HepG2 (cell line): ENCODE results near the gene ABCC10. TPM values are rescaled to one million over a fixed set of nuclear protein-coding genes. Genes with fewer than 3 reads are reported as not detected.

Experiments
- DNMT3B ChIP-seq: conservative IDR thresholded peaks from 2 replicates; pipeline ENCODE4 v1.6.1; 2016; ENCODE audit warnings: missing biosample characterization, control low read depth
- FOXA1 ChIP-seq, 2 experiments: fragments of 450-650 bp in 1 of 2; sonication (generic) in 1 of 2; formaldehyde crosslinking in 1 of 2; IDR thresholded peaks; 2 replicates each; pipeline versions ENCODE4 v1.4.0 to v1.6.1; 2016 to 2020; ENCODE audit warnings: missing genetic modification reagents in 1 of 2
- GPN1 ChIP-seq: sonication (generic); formaldehyde crosslinking; IDR thresholded peaks from 2 replicates; pipeline ENCODE4 v1.5.1; 2020; ENCODE audit warnings: missing genetic modification reagents, borderline replicate concordance
- HMG20A ChIP-seq: IDR thresholded peaks from 2 replicates; pipeline ENCODE4 v1.6.1; 2016; ENCODE audit warnings: borderline replicate concordance
- NFATC3 ChIP-seq: sonication (generic); formaldehyde crosslinking; IDR thresholded peaks from 2 replicates; pipeline ENCODE4 v1.5.1; 2020; ENCODE audit warnings: mild to moderate bottlenecking, missing genetic modification reagents
- NR2C2 ChIP-seq: sonication (generic); formaldehyde crosslinking; IDR thresholded peaks from 2 replicates; pipeline ENCODE4 v1.4.0; 2020; ENCODE audit warnings: missing genetic modification reagents, mild to moderate bottlenecking, moderate library complexity, borderline replicate concordance
- RAD21 ChIP-seq: fragments of 450-650 bp; formaldehyde crosslinking; IDR thresholded peaks from 2 replicates; pipeline ENCODE4 v1.5.0; 2020; ENCODE audit warnings: mild to moderate bottlenecking
- REL ChIP-seq: sonication (generic); formaldehyde crosslinking; conservative IDR thresholded peaks from 2 replicates; pipeline ENCODE4 v1.8.0; 2022; ENCODE audit warnings: mild to moderate bottlenecking, missing genetic modification reagents, moderate library complexity
- SALL2 ChIP-seq: sonication (generic); formaldehyde crosslinking; IDR thresholded peaks from 2 replicates; pipeline ENCODE4 v1.8.1; 2023; ENCODE audit warnings: mild to moderate bottlenecking, missing genetic modification reagents, inconsistent platforms
- ZNF20 ChIP-seq: sonication (generic); formaldehyde crosslinking; IDR thresholded peaks from 2 replicates; pipeline ENCODE4 v1.4.0; 2020; ENCODE audit warnings: mild to moderate bottlenecking, moderate library complexity, missing genetic modification reagents
- ZNF367 ChIP-seq: sonication (generic); formaldehyde crosslinking; IDR thresholded peaks from 2 replicates; pipeline ENCODE4 v1.4.0; 2020; ENCODE audit warnings: missing genetic modification reagents, borderline replicate concordance
- ZNF546 ChIP-seq: sonication (generic); formaldehyde crosslinking; conservative IDR thresholded peaks from 2 replicates; pipeline ENCODE4 v1.8.1; 2023; ENCODE audit warnings: mild to moderate bottlenecking, missing genetic modification reagents
- ZNF569 ChIP-seq: sonication (generic); formaldehyde crosslinking; IDR thresholded peaks from 2 replicates; pipeline ENCODE4 v1.5.0; 2020; ENCODE audit warnings: mild to moderate bottlenecking, missing genetic modification reagents, moderate library complexity, borderline replicate concordance
- ZNF749 ChIP-seq: sonication (generic); formaldehyde crosslinking; IDR thresholded peaks from 2 replicates; pipeline ENCODE4 v1.8.0; 2022; ENCODE audit warnings: mild to moderate bottlenecking, missing genetic modification reagents, moderate library complexity, borderline replicate concordance
- polyA plus RNA-seq, 8 experiments: library from polyadenylated mRNA; depleted of rRNA in 3 of 8; stranded (reverse) in 7 of 8; unstranded in 1 of 8; fragments of >200 nt; fragmentation: Illumina TruSeq in 4 of 8; extraction: Trizol in 4 of 8; gene quantifications; 2 replicates each; pipeline versions ENCODE4 v1.2.1 to v1.2.3, GENCODE V29; 2011 to 2016; ENCODE audit warnings: low read depth in 4 of 8, missing spikeins in 1 of 8, mixed read lengths in 1 of 8; ENCODE audit not compliant: insufficient read depth in 1 of 8
- total RNA-seq, 5 experiments: library from RNA; depleted of rRNA; stranded (reverse); fragments of >200 nt; fragmentation: Illumina TruSeq; extraction: Trizol; gene quantifications; 2 replicates each; pipeline ENCODE4 v1.2.3, GENCODE V29; 2016; ENCODE audit warnings: low read depth in 1 of 5
- TF ChIP-seq, protein P1 (sequence below): sonication (generic); formaldehyde crosslinking; IDR thresholded peaks from 2 replicates; pipeline ENCODE4; 2020; ENCODE audit warnings: missing genetic modification reagents, mild to moderate bottlenecking, borderline replicate concordance
- TF ChIP-seq, protein P2 (sequence below): sonication (generic); formaldehyde crosslinking; IDR thresholded peaks from 2 replicates; pipeline ENCODE4 v1.8.1; 2023; ENCODE audit warnings: missing genetic modification reagents, mild to moderate bottlenecking, borderline replicate concordance
- TF ChIP-seq, protein P3 (sequence below): sonication (generic); formaldehyde crosslinking; IDR thresholded peaks from 2 replicates; pipeline ENCODE4 v1.8.0; 2023; ENCODE audit warnings: mild to moderate bottlenecking, missing genetic modification reagents
- TF ChIP-seq, protein P4 (sequence below): sonication (generic); formaldehyde crosslinking; IDR thresholded peaks from 2 replicates; pipeline ENCODE4 v1.8.1; 2023; ENCODE audit warnings: mild to moderate bottlenecking, missing genetic modification reagents, borderline replicate concordance
- TF ChIP-seq, protein P5 (sequence below): IDR thresholded peaks from 2 replicates; pipeline ENCODE4 v1.6.1; 2016; ENCODE audit warnings: mild to moderate bottlenecking
- TF ChIP-seq, protein P6 (sequence below): sonication (generic); formaldehyde crosslinking; IDR thresholded peaks from 2 replicates; pipeline ENCODE4 v1.5.1; 2020; ENCODE audit warnings: missing genetic modification reagents, mild to moderate bottlenecking, borderline replicate concordance
- TF ChIP-seq, protein P7 (sequence below): sonication (generic); formaldehyde crosslinking; IDR thresholded peaks from 2 replicates; pipeline ENCODE4 v1.8.1; 2022; ENCODE audit warnings: mild to moderate bottlenecking, missing genetic modification reagents

The ABCC10 gene
- total and polyA plus RNA-seq, 2 of the 13 experiments (the other 11 are each of a cell fraction or from before 2014, with no cell fraction given), result 16.0 to 24.3 TPM

DNA sequence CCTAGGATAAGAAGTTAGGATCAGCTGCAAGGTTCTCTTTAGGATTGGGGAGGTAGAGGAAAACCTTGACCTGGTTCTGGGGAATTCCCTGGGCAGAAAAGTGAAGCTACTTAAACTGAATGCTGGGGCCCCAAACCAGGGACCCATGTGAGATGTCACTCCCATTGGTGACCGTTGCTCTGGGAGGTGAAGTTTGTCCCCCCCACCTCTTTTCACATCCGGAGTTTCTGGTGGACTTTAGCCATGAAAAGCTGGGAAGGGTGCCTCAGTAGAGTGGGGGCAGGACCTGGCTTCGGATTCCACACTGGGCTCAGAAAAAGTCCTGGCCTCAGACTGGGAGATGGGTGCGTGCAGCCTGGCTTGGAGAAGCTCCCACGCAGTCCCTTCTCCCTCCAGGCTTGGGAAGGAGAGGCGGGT, 63.2 kb downstream of the ABCC10 start (continued):
- TF ChIP-seq NFATC3 (no peak), ZNF749 (CRISPR knock-in tag) (no peak), GPN1 (no peak), NR2C2 (CRISPR knock-in tag) (no peak; the same call in 1 of the 2 replicates), REL (CRISPR knock-in tag) (no peak), FOXA1 (IDR thresholded peaks at IDR 0.05) (no peak), FOXA1 (CRISPR knock-in tag; IDR thresholded peaks at IDR 0.05) (no peak), ZNF546 (CRISPR knock-in tag) (no peak), HMG20A (CRISPR knock-in tag) (peak; percentile 75; the same call in 1 of the 2 replicates), RAD21 (CRISPR knock-in tag) (0 out of 2 replicates have a peak, but pooled peaks have one; percentile 30), ZNF569 (CRISPR knock-in tag) (no peak), ZNF367 (CRISPR knock-in tag) (no peak), SALL2 (CRISPR knock-in tag) (no peak), DNMT3B (CRISPR knock-in tag) (no peak), ZNF20 (CRISPR knock-in tag) (no peak)
- TF ChIP-seq, protein P1, sequence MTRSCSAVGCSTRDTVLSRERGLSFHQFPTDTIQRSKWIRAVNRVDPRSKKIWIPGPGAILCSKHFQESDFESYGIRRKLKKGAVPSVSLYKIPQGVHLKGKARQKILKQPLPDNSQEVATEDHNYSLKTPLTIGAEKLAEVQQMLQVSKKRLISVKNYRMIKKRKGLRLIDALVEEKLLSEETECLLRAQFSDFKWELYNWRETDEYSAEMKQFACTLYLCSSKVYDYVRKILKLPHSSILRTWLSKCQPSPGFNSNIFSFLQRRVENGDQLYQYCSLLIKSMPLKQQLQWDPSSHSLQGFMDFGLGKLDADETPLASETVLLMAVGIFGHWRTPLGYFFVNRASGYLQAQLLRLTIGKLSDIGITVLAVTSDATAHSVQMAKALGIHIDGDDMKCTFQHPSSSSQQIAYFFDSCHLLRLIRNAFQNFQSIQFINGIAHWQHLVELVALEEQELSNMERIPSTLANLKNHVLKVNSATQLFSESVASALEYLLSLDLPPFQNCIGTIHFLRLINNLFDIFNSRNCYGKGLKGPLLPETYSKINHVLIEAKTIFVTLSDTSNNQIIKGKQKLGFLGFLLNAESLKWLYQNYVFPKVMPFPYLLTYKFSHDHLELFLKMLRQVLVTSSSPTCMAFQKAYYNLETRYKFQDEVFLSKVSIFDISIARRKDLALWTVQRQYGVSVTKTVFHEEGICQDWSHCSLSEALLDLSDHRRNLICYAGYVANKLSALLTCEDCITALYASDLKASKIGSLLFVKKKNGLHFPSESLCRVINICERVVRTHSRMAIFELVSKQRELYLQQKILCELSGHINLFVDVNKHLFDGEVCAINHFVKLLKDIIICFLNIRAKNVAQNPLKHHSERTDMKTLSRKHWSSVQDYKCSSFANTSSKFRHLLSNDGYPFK (CRISPR knock-in tag), result no peak
- TF ChIP-seq, protein P2, sequence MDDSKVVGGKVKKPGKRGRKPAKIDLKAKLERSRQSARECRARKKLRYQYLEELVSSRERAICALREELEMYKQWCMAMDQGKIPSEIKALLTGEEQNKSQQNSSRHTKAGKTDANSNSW, result no peak
- TF ChIP-seq, protein P3, sequence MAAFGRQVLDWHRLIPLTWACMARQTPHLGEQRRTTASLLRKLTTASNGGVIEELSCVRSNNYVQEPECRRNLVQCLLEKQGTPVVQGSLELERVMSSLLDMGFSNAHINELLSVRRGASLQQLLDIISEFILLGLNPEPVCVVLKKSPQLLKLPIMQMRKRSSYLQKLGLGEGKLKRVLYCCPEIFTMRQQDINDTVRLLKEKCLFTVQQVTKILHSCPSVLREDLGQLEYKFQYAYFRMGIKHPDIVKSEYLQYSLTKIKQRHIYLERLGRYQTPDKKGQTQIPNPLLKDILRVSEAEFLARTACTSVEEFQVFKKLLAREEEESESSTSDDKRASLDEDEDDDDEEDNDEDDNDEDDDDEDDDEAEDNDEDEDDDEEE (CRISPR knock-in tag), result 0 out of 2 replicates have a peak, but pooled peaks have one; percentile 25
- TF ChIP-seq, protein P4, sequence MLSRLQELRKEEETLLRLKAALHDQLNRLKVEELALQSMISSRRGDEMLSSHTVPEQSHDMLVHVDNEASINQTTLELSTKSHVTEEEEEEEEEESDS, result no peak
- TF ChIP-seq, protein P5, sequence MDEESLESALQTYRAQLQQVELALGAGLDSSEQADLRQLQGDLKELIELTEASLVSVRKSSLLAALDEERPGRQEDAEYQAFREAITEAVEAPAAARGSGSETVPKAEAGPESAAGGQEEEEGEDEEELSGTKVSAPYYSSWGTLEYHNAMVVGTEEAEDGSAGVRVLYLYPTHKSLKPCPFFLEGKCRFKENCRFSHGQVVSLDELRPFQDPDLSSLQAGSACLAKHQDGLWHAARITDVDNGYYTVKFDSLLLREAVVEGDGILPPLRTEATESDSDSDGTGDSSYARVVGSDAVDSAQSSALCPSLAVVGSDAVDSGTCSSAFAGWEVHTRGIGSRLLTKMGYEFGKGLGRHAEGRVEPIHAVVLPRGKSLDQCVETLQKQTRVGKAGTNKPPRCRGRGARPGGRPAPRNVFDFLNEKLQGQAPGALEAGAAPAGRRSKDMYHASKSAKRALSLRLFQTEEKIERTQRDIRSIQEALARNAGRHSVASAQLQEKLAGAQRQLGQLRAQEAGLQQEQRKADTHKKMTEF (CRISPR knock-in tag), result peak; percentile 94
- TF ChIP-seq, protein P6, sequence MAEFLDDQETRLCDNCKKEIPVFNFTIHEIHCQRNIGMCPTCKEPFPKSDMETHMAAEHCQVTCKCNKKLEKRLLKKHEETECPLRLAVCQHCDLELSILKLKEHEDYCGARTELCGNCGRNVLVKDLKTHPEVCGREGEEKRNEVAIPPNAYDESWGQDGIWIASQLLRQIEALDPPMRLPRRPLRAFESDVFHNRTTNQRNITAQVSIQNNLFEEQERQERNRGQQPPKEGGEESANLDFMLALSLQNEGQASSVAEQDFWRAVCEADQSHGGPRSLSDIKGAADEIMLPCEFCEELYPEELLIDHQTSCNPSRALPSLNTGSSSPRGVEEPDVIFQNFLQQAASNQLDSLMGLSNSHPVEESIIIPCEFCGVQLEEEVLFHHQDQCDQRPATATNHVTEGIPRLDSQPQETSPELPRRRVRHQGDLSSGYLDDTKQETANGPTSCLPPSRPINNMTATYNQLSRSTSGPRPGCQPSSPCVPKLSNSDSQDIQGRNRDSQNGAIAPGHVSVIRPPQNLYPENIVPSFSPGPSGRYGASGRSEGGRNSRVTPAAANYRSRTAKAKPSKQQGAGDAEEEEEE (CRISPR knock-in tag), result no peak
- TF ChIP-seq, protein P7, sequence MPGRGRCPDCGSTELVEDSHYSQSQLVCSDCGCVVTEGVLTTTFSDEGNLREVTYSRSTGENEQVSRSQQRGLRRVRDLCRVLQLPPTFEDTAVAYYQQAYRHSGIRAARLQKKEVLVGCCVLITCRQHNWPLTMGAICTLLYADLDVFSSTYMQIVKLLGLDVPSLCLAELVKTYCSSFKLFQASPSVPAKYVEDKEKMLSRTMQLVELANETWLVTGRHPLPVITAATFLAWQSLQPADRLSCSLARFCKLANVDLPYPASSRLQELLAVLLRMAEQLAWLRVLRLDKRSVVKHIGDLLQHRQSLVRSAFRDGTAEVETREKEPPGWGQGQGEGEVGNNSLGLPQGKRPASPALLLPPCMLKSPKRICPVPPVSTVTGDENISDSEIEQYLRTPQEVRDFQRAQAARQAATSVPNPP, result no peak
